GM12878 (cell line): Measurements from ENCODE around the gene EPS8. TPM values are rescaled to one million over a fixed set of nuclear protein-coding genes. Genes with fewer than 3 reads are reported as not detected.

Source experiments
- ATAC-seq: fragments of 200-7000 bp; cut with Tn5 transposase; 3 replicates; pipeline ENCODE4 v1.9.1; 2020; ENCODE audit warnings: mild to moderate bottlenecking, moderate library complexity
- BruUV-seq: library from RNA; stranded (reverse); fragments of 400-500 nt; replicated peaks from 2 replicates; lab custom pipeline; 2021; lab: Mats Ljungman, UMichigan
- CTCF ChIA-PET: fragments of 300-600 bp; sonication (Branson Sonifier 250); formaldehyde crosslinking; extraction: SDS; loops from one replicate; lab custom pipeline; 2021; ENCODE audit warnings: inconsistent platforms; lab: Yijun Ruan, JAX
- POLR2A ChIA-PET: fragments of 350-600 bp; formaldehyde crosslinking; extraction: SDS; loops from one replicate; lab custom pipeline; 2021; ENCODE audit warnings: inconsistent platforms; lab: Charles Lee
- RAD21 ChIA-PET: fragments of 300-600 bp; sonication (Branson Sonifier 250); formaldehyde crosslinking; loops from one replicate; lab custom pipeline; 2023; ENCODE audit warnings: antibody characterized with exemption; ENCODE audit not compliant: unreplicated experiment; lab: Charles Lee
- SMC1A ChIA-PET: fragments of 300-600 bp; sonication (Branson Sonifier 250); formaldehyde crosslinking; loops from one replicate; lab custom pipeline; 2023; ENCODE audit not compliant: unreplicated experiment, uncharacterized antibody; lab: Charles Lee
- DNase-seq: peaks from one replicate; pipeline ENCODE4 v3.0.0-alpha.2; 2011; ENCODE audit warnings: low read depth, low spot score
- FAIRE-seq: peaks from 3 replicates; lab custom pipeline; 2011; peaks lifted over from hg19 to GRCh38; lab: Jason Lieb, UNC
- H2AFZ ChIP-seq: 2 replicates; pipeline ENCODE4 v1.6.0; 2011; ENCODE audit warnings: low read depth, low read length, control low read depth; ENCODE audit not compliant: control insufficient read depth
- H3K27ac ChIP-seq: 2 replicates; pipeline ENCODE4 v1.5.1; 2011; ENCODE audit warnings: control low read depth; ENCODE audit not compliant: control insufficient read depth, insufficient read depth
- H3K27me3 ChIP-seq, 2 experiments: replicated peaks in 1 of 2; 2 replicates each; pipeline versions ENCODE4 v1.6.0 to v1.6.1; 2011; ENCODE audit warnings: low read length in 1 of 2; ENCODE audit not compliant: control insufficient read depth in 2 of 2, insufficient read depth in 2 of 2
- H3K36me3 ChIP-seq, 2 experiments: 2 replicates each; pipeline ENCODE4 v1.5.1; 2011; ENCODE audit warnings: low read length in 1 of 2; ENCODE audit not compliant: control insufficient read depth in 2 of 2, insufficient read depth in 2 of 2
- H3K4me1 ChIP-seq: 2 replicates; pipeline ENCODE4 v1.6.1; 2011; ENCODE audit warnings: mild to moderate bottlenecking, low read length, moderate library complexity, mixed read lengths; ENCODE audit not compliant: control insufficient read depth, insufficient read depth
- H3K4me2 ChIP-seq: 2 replicates; pipeline ENCODE4 v1.6.0; 2011; ENCODE audit warnings: control low read depth; ENCODE audit not compliant: control insufficient read depth, insufficient read depth
- H3K4me3 ChIP-seq: fragments of 200-600 bp; sonication (generic); 2 replicates; pipeline ENCODE4 v1.5.1; 2016
- H3K79me2 ChIP-seq: 2 replicates; pipeline ENCODE4 v1.6.0; 2011; ENCODE audit warnings: low read length; ENCODE audit not compliant: control insufficient read depth, insufficient read depth
- H3K9ac ChIP-seq: 2 replicates; pipeline ENCODE4 v1.8.0; 2011; ENCODE audit warnings: low read length, control low read depth, mixed read lengths; ENCODE audit not compliant: control insufficient read depth, insufficient read depth
- H3K9me3 ChIP-seq: replicated peaks from 3 replicates; pipeline ENCODE4 v1.5.1; 2011; ENCODE audit warnings: mild to moderate bottlenecking, low read length; ENCODE audit not compliant: control insufficient read depth, insufficient read depth
- H4K20me1 ChIP-seq: 2 replicates; pipeline ENCODE4 v1.6.0; 2011; ENCODE audit not compliant: control insufficient read depth, insufficient read depth
- CUX1 ChIP-seq: IDR thresholded peaks from 2 replicates; pipeline ENCODE4 v1.6.1; 2012; ENCODE audit warnings: improper control_type of control experiment, low read depth, low read length; ENCODE audit not compliant: insufficient replicate concordance
- EGR1 ChIP-seq, 2 experiments: IDR thresholded peaks; 1 replicate in 1 of 2; 2 replicates in 1 of 2; pipeline ENCODE4 v1.6.1; 2011 to 2012; ENCODE audit warnings: low read depth in 2 of 2, low read length in 2 of 2, borderline replicate concordance in 1 of 2, mild to moderate bottlenecking in 1 of 2, moderate library complexity in 1 of 2
- ESRRA ChIP-seq: IDR thresholded peaks from 2 replicates; pipeline ENCODE4 v1.6.1; 2012; ENCODE audit warnings: mild to moderate bottlenecking, low read length, improper control_type of control experiment
- PBX3 ChIP-seq: IDR thresholded peaks from 2 replicates; pipeline ENCODE4 v1.6.1; 2011; ENCODE audit warnings: mild to moderate bottlenecking, low read depth, low read length, moderate library complexity; ENCODE audit not compliant: insufficient replicate concordance
- SMARCA5 ChIP-seq: fragments of 450-650 bp; IDR thresholded peaks from 2 replicates; pipeline ENCODE4 v1.6.1; 2017; ENCODE audit warnings: mild to moderate bottlenecking
- TBL1XR1 ChIP-seq: IDR thresholded peaks from 2 replicates; pipeline ENCODE4 v1.6.1; 2012; ENCODE audit warnings: low read depth, low read length, improper control_type of control experiment
- ZBTB33 ChIP-seq: fragments of 450-650 bp; IDR thresholded peaks from 2 replicates; pipeline ENCODE4 v1.6.1; 2017; ENCODE audit warnings: mild to moderate bottlenecking
- WGBS: methylation state at CpG from one replicate; pipeline ENCODE4 v1.1.6; 2016; ENCODE audit warnings: low lambda C conversion rate; ENCODE audit not compliant: insufficient replicate concordance, insufficient coverage; ENCODE audit errors: missing lambda C conversion rate; 5-methylcytosine and 5-hydroxymethylcytosine counted together
- in situ Hi-C: fragments of 300-500 bp; cut with MboI; formaldehyde crosslinking; loops from 9 replicates; pipeline ENCODE4 v1.14.3; 2018; ENCODE audit warnings: mixed read lengths
- intact Hi-C: fragments of 100-400 bp; cut with micrococcal nuclease; formaldehyde crosslinking; loops from one replicate; pipeline ENCODE4 v1.14.2; 2022; ENCODE audit not compliant: unreplicated experiment
- polyA plus RNA-seq, 11 experiments: library from polyadenylated mRNA; depleted of rRNA in 4 of 11; unstranded in 6 of 11; stranded (reverse) in 5 of 11; fragments of >200 nt; fragmentation: Nextera tagmentation in 4 of 11; fragmentation: Illumina TruSeq in 1 of 11; extraction: Ambion mirVana in 4 of 11; extraction: Trizol in 1 of 11; gene quantifications; 1 replicate in 1 of 11; 2 replicates in 10 of 11; pipeline versions ENCODE4 v1.2.1 to v1.2.3, GENCODE V29; 2011 to 2016; ENCODE audit warnings: inconsistent platforms in 2 of 11, missing spikeins in 2 of 11, low read depth in 1 of 11
- total RNA-seq, 4 experiments: library from RNA; depleted of rRNA in 3 of 4; stranded (reverse); fragments of >200 nt in 3 of 4; fragmentation: Illumina TruSeq in 1 of 4; extraction: Trizol in 1 of 4; gene quantifications; 2 replicates each; pipeline versions ENCODE4 v1.2.1 to v1.2.3, GENCODE V29; 2013 to 2021

The EPS8 gene
- total and polyA plus RNA-seq, 10 of the 15 experiments (the other 5 are each of a cell fraction or from before 2014, with no cell fraction given), result 1.3 to 127 (median 3.4) TPM

- FAIRE-seq (no peak), DNase-seq (no peak), ATAC-seq (no peak)
- Histone ChIP-seq H3K4me2 (no peak overlapping the region), H3K9ac (no peak overlapping the region), H3K27me3 (no peaks in the 10 kb centered on the region), H3K79me2 (no peaks in the 10 kb centered on the region), H3K27ac (no peak overlapping the region), H4K20me1 (no peaks in the 10 kb centered on the region), H2AFZ (no peak overlapping the region), H3K4me1 (no peaks in the 10 kb centered on the region), H3K4me3 (no peak overlapping the region), H3K36me3 (no peaks in the 10 kb centered on the region), H3K9me3 (no peaks in the 10 kb centered on the region)
- ChIA-PET CTCF (no interaction called here), POLR2A (no interaction called here), RAD21 (no interaction called here), SMC1A (no interaction called here)
- intact Hi-C loops, result no loop called here
- no TSS peak for BruUV-seq
- no peak for TF ChIP-seq EGR1 (IDR thresholded peaks at IDR 0.05; ENCODE audit: borderline replicate concordance in 1 of 2, low read depth in 2 of 2, low read length in 2 of 2)
- in situ Hi-C loops, result no loop called here
- WGBS, result 96% methylated on average over 4 of the region's 4 CpGs
Measured at GRCh38 chr12:15632708-15633107, 156.5 kb downstream of the EPS8 start.

GRCh38 chr12:15631007-15631715 lies 158.0 kb downstream of the EPS8 start:
- intact Hi-C loops, result no loop called here
- H3K27ac ChIP-seq, result no peak overlapping the region
- H2AFZ ChIP-seq, result no peak overlapping the region
- no TSS peak for BruUV-seq
- no peaks in the 10 kb centered on the region for H3K4me1 ChIP-seq
- H3K4me3 ChIP-seq, result no peak overlapping the region
- no peak overlapping the region for H3K9ac ChIP-seq
- ChIA-PET RAD21 (interaction anchor here (1.8 to 2.4 kb wide), 3 partner anchors 57 to 102 kb away, joined by 5 to 9 read pairs (median 8); no protein-coding TSS in a partner anchor), CTCF (no interaction called here), POLR2A (interaction anchor here (0.5 kb wide), 1 partner anchor 226 kb away, joined by 4 read pairs; no protein-coding TSS in a partner anchor), SMC1A (interaction anchor here (2.3 kb wide), 1 partner anchor 159 kb away, joined by 5 read pairs; the partner anchor contains the start of gene EPS8)
- 91% methylated on average over 6 of the region's 6 CpGs for WGBS
- DNase-seq (no peak), FAIRE-seq (no peak), ATAC-seq (no peak)
- no peaks in the 10 kb centered on the region for H3K27me3 ChIP-seq
- H4K20me1 ChIP-seq, result no peaks in the 10 kb centered on the region
- no peaks in the 10 kb centered on the region for H3K9me3 ChIP-seq
- H3K79me2 ChIP-seq, result no peaks in the 10 kb centered on the region
- H3K4me2 ChIP-seq, result no peak overlapping the region
- in situ Hi-C loops, result no loop called here
- H3K36me3 ChIP-seq, result no peaks in the 10 kb centered on the region
- no peak for TF ChIP-seq ESRRA
- TF ChIP-seq CUX1, result no peak
- TF ChIP-seq ZBTB33, result no peak
- no peak for TF ChIP-seq SMARCA5
- TF ChIP-seq PBX3, result no peak
- TF ChIP-seq TBL1XR1, result no peak
